HG02870 (cell line): ENCODE data around the gene CACNA1D.

ENCODE experiments used
- ATAC-seq: cut with Tn5 transposase; IDR thresholded peaks from one replicate; pipeline ENCODE4 v1.9.1; 2021; ENCODE audit warnings: mild to moderate bottlenecking, moderate library complexity; ENCODE audit not compliant: unreplicated experiment

CACNA1D gene

DNA sequence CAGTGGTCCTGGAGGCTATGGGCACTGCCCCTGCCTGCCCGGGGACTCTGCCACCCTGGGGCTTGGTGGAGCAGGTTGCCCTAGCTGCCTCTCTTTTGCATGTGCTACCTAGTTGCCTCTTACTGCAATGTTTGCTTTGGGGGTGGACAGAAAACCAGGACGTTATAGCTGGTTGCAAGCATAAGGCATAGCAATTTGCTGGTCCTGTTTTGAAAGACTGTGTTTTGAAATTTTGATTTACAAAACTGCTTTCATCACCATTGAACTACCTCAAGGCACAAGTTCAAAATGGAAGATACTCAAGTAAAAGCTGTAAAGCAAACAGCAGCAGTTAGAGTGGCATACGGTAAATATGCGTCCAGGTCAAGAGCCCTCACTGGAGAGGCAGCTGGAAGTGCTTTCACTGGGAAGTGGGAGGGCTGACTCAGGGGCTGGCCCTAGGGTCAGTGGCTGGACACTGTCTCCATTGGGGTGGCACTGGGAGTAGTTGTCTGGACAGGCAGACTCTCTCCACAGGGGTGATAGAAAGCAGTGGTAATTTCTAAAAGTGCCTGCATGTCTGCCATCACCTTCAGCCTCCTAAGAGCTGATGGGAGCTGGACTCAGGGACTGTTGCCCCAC lies 213.7 kb downstream of the CACNA1D start:
- ATAC-seq, result no peak

DNA sequence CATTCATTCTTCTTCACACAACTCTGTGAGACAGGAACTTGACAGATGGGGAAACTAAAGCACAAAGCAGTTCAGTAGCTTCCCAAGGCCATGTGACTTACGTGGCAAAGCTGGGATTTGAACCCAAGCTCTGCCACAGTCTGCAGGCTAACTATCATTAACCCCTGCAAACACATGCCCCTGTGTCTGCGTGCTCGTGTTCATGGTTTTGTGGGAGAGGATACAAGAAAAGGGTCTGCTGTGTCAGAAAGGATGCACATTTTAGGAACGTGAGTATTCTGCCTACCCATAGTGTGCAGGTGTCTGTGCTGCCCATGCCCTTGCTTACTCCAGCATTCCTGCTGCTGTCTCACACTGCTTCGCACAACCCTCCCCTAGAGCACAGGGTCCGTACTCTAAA lies 214.8 kb downstream of the CACNA1D start:
- no peak for ATAC-seq

DNA sequence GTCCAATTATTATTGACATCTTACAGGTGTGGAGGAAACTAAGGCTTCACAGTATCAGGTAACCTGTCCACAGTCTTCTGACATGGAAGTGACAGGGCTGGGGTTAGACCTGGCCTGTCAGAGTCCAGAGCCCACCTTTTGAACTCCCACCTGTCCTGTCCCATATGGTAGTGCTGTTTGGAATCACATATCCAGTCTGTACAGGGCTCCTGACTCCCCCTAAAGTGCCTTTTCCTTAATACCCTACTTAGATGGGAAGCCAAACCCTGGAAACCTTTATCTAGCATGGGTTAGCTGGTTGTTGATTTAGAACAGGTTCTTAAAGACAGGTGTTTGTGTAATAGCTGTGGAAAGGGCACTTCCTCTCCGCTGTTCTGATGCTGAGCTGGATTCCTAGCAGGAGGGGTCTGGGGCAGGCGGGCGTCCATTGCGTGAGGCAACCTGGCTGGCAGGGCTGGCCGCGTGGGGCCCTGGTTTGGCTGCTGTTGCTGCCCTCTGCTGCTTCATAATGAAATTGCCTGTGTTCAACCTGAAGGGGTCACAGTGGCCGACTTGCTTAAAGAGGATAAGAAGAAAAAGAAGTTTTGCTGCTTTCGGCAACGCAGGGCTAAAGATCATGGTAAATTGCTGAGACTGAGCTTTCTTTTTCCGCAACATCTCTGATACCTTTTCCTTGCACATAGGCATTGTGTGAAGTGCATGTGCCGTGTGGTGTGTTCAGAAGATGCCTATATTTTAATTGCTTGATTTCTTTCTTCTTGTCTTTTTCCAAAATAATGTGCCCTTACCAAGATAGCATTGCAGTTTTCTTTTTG lies 215.7 kb downstream of the CACNA1D start:
- peak; percentile 67 for ATAC-seq

DNA sequence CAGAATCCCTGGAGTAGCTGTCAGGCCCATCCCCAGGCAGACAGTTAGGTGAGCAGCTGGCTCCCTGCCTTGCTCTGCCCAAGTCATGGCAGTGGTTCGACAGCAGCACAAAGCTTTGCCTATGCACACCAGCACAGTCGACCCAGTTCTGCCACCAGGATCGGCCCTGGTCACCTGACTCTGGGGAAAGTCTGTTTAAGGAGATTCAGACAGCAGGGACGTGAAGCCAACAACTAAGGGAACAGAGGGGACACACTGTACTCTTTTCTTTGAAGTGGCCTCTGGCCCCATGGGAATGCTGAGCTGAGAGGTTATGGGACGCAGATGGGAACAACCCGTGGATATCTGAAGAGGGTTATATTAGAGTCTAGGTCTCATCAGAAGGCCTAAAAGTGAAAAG lies 217.0 kb downstream of the CACNA1D start:
- no peak for ATAC-seq

DNA sequence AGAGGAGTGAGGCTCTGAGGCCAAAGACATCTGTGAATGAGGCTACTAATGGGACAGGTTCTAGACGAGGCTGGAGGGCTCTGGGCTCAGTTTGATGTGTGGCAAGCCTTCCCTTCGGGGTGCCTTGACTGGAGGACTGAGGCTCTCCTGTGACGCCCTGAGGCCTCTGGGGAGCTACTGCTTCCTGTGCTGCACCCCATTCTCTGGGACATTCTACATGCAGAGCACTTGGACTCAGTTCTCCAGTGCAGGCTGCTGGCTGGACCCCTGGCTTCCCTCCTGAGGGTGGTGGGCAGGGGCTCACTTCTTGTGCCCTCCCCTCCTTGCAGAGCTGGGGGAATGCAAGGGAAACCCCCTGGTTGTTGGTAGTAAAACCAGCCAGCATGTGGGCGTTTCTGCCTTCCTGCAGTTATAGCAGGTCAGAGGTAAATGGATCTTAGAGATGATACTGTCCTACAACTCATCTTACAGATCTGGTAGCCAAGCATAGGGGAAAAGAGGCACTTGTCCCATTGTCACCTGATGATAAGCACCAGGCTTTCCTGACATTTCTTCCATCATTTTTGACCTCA lies 218.5 kb downstream of the CACNA1D start:
- no peak for ATAC-seq

DNA sequence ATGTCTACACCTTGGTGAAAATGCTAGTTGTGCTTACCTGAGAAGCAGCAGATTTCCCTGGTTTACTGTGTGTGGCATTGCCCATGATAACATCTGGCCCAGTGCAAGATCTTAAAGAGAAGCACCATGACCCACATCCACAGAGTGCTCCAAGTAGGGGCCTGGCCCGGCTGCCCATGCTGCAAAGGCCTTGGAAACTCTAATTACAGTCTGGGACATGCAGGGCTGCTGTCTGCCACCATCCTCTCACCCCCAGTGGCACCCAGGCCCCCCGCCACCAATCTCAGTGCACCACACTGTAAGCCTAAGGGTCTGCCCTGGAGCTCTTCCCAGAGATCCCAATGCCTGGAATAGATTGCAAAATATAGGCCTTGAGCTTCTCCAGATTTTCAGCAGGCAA lies 219.2 kb downstream of the CACNA1D start:
- no peak for ATAC-seq

DNA sequence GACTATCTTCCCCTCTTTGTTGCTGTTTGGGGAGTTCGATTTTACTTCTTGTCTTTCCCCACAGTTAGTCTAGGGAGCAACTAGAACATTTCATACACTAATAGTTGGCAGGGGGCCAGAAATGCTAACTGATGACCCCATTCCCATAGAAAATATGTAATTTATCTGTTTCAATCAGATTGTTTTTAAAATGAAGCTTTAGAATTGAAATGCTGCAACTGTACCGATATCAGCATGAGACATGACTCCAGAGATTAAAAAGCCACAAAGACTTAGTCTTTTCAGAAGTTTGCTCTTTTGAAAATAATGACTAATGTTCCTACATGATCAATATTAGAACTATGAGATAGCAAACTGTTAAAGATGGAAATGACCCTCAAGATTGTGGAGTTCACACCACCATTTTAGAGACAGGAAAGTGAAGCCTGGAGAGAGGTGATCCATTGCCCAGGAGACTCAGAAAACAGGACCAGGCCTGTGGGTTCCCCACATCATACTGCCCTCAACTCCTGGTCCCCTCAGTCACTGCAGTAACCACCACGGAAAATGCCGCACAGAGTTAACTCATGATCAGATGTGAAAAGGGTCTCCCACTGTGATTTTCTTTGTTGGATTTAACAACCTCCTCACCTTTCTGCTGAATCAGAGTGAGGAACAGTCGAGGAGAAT lies 221.5 kb downstream of the CACNA1D start:
- ATAC-seq, result no peak

DNA sequence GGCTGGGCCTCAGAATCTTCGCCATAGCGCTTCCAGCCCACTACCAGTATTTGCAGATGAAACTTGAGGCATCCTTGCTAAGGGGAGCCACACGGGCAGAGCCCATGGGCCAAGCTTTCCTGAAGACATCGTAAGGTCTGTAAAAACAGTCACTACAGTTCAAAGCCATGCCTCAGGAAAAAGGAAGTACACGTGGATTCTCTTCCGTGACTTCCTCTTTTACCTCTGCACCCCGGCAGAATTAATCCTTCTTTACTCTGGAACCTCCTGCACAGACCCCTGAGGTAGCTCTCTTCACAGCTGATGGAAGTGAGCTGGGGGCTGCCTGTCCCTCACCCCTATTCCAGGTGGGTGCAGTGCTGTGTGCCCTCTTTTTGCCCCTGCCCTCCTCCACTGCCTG lies 222.6 kb downstream of the CACNA1D start:
- no peak for ATAC-seq

DNA sequence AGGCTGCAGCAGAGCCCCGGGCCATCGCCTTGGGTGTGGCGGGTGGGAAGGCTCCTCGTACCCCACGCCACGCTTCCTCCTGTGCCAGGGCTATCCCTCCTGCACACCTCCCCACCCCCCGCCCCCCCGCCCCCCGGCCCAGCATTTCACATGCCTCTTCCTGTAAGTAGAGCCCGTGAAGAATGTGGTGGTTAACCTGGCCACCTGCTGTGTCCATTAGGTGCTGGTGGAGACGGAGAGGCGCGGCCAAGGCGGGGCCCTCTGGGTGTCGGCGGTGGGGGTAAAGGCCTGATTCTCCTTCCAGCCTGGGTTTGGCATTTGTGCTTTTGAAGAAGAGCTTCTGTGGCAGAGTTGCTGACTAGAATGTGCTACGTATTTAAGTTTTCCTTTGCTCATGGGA lies 224.1 kb downstream of the CACNA1D start:
- ATAC-seq, result no peak

DNA sequence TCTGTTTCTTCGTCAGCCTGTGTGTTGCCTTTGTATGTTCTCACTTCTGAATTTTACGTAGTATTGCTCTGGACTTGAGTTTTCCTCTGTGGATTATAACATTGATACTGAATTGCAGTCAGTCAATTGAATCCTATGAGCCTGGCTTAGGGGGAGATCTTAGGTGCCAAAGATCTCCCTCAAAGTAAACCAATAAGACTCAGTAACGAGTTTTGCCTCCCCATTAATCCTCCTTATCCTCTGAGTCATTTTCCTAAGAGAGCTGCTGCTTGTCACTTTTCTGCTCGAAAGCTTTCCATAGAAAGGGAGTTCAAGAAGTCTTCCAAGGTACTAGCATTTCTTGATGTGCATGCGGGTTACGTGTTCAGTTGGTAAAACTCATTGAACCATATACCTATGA lies 225.4 kb downstream of the CACNA1D start:
- no peak for ATAC-seq

DNA sequence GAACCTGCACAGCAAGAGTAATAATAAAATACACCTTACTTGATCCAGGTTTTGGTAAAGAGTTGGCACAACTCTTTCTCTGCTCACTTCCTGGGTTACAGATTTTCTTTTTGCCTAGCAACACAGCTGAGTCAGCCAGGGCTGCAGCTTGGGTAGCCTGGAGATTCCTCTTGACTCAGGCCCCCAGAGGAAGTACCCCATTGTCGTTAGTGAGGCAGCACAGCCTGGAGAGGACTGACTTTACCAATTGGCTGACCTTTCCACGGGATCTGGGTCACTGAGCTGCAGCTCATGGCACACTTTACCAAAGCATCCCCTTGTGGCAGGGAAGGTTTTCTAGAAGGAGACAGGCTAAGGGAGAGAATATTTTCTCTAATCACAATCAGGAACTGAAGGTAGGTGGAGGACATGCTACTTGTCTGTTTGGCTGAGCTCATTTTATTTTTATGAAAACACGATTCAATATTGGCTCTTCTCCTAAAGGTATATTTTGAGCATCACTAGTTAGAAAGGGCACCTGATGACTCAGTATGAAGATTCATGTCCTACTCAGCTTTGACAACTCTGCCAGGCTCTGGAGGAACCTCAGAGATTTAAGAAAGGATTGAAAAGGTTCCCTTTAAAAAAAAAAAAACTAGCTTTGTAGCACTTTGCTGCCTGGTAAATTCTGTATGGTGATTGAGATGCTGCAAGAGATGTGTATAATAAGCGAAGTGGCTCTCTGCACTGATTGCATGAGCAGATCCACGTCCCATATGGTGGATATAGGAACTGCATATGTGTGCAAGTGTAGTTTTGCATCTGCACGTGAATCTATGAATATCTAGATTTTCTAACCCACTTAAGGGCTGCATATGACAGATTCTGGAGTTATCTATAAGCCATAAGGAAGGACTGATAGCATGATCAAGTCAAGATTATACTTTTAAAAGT lies 227.0 kb downstream of the CACNA1D start:
- no peak for ATAC-seq

DNA sequence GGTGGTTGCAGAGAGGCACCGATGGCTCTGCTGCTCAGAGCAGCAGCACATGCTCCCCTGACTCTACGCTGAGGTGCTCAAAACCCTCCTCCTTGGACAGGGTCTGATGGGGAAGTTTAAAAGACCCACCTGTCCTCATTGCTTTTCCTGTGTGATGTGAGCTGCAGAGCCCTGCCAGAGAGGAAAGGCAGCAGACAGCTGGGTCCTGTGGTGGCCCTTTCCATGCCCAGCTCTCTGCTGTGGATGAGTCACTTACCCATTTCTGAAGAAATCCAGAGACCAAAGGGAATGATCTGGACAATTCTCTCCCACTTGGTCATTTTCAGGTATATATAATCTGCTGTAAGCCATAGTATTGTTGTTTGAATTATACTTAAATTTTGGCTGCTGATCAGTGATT lies 230.2 kb downstream of the CACNA1D start:
- ATAC-seq, result no peak

DNA sequence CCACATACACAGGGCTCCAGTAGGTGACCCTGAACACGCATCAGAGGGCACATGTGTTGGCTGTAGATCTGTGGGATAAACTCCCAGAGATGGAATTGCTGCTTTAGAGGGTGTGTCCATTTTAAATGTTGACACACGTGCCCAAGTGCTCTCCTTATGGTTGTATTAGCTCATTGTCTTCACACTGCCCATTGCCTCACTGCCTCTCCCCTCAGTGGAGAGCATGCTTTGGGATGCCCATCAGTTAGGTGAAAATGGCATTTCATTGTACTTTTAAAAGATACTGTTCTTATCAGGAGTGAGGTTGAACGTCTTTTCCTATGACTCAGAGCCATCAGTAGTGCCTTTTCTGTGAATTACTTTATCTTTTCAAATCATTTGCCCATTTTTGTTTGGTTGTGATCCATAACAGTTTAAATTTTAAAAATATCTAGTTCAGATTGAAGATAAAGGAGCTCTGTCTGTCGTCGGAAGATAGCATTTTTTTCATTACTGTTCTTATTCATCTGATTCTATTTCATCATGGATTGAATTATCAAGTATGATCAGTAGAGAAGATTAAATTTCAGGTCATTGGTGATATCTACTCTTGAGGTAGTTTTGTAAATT lies 231.1 kb downstream of the CACNA1D start:
- ATAC-seq, result no peak

DNA sequence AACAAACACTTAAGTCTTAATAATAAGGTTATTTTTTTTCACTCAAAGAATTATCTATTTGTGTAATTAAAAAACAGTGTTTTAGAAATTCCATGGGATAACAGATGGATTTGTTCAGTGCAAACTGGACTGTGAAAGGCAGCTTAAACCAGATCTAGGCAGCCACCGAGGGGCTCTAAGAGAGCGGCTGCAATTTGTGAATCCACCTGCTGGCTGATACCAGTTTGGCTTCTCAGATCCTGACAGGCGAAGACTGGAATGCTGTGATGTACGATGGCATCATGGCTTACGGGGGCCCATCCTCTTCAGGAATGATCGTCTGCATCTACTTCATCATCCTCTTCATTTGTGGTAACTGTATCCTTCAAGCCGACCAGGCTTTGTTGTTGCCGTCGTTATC lies 232.2 kb downstream of the CACNA1D start:
- no peak for ATAC-seq

DNA sequence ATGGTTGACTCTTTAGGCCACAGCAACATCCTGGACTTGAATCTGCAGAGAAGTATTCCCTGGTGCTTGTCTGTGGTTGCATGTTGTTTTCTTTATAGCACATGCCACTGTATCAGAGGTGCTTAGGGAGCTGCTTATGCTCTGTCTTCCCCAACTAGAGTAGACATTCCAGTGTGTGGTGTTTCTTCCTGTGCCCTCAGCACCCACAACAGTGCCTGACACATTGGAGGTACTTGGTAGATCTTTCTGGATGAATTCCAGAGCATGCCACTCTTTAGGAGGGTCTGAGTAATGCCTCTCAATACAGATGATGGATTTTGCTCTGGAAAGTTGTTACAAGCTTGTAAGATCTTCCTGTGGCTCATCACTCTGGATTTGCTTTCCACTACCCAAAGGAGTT lies 234.2 kb downstream of the CACNA1D start:
- no peak for ATAC-seq

DNA sequence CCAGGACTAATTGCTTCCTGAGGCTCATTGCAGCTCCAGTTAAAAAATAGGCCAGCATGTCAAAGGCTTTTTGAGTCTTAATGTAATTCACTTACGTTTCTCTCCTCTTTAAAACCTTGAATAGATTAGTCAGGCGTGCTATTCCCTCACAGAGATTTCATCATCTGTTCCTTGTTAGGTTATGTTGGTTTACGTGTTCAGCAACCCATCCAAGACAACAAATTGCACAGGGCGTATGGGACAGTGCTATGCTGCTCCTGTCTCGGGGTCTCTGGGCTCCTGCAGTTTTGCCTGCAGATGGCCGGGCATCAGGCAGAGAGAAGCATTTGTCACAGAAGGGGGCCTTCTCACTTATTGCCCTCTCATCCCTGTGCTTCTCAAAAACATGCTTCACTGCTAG lies 234.7 kb downstream of the CACNA1D start:
- ATAC-seq, result no peak

DNA sequence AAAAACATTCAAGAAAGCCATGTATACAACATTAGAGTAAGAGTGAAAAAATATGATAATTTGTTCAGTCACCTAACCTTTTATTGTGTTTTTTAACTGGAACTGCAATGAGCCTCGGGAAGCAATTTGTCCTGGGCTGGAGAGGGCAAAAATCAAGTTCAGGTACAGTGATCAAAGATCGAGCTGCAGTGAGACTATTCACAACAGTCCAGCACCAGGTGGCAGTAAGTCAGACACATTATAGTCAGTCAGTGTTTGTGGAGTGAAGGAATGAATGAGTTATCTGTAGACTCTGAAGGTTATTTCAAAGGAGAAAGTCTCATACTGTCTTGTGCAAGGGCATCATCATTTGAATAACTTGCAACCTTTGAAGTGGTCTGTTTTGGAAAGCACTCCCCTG lies 235.2 kb downstream of the CACNA1D start:
- no peak for ATAC-seq

DNA sequence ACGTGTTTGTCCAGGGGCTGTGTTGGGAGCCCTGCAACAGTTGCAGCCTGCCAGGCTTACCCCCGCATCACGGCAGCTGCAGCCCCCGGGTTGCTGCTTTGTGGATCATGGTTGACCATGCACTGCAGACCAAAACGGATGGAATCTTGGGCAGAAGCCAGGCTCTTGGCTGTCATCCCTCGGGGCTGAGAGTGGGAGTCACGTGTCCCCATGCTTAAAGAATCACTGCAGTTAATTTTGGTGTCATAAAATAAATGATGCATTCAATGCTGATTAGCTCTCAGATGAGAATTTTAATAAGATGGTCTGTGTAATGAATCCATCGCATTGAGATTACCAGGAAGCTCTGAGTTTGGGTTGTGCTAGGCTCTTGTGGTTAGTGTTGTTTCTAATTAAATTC lies 236.2 kb downstream of the CACNA1D start:
- ATAC-seq, result no peak

DNA sequence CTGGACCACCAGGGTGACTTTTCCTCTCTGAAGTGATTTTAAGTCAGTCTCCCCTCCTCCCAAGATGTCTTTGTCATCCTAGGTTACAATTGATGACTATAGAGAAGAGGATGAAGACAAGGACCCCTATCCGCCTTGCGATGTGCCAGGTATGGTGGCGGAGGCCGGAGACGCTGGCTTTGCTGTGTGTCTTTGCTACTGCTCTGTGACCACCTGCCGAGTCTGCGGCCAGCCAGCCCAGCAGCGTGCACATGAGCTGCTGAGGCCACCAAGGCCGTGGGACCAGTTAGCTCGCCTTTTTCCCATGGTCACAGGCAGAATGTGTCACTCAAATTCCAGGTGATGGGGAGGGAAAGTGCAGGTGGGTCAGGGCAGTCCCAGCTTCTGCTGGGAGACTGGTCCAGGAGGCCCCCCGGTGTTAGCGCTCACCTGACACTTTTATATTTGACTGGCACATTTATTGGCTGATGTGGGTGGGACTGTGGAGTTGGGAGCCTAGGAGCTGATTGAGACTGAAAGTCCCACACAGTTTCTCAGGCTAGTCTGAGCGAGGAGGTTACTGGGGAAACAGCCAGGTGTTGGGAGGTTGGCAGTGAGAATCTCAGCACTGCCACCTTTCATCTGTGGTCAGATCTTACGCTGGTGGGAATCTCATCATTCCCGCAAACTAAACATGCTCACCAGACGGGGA lies 237.7 kb downstream of the CACNA1D start:
- ATAC-seq, result no peak

DNA sequence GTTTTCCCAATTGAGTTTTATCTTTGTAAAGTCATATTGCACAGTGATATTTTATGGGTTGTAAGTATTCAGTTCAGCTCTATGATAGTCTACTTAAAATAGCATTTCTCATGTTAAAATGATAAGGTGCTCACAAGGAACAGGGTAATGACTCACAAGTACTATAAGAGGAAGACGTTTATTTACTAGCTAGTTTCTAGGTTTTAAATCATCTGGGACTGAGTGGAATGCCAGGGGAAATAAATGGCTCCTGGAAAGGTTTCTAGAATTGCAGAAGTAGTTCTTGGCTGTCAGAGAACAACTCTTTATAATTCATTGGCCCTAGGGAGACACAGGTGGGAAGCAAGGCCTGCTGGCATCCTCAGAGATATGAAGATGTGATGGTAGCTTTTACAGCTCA lies 239.0 kb downstream of the CACNA1D start:
- ATAC-seq, result no peak
